ENCODE data around the gene ZNF878.

GRCh38 chr19:12055784-12056183 is 3.0 kb upstream of the ZNF878 start:
- TF ChIP-seq, protein P1, sequence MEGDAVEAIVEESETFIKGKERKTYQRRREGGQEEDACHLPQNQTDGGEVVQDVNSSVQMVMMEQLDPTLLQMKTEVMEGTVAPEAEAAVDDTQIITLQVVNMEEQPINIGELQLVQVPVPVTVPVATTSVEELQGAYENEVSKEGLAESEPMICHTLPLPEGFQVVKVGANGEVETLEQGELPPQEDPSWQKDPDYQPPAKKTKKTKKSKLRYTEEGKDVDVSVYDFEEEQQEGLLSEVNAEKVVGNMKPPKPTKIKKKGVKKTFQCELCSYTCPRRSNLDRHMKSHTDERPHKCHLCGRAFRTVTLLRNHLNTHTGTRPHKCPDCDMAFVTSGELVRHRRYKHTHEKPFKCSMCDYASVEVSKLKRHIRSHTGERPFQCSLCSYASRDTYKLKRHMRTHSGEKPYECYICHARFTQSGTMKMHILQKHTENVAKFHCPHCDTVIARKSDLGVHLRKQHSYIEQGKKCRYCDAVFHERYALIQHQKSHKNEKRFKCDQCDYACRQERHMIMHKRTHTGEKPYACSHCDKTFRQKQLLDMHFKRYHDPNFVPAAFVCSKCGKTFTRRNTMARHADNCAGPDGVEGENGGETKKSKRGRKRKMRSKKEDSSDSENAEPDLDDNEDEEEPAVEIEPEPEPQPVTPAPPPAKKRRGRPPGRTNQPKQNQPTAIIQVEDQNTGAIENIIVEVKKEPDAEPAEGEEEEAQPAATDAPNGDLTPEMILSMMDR (IDR thresholded peaks at IDR 0.05), result no peak
- TF ChIP-seq POLR2A (IDR thresholded peaks at IDR 0.05) (no peak), EP300 (IDR thresholded peaks at IDR 0.05; ENCODE audit: low read depth) (no peak), POLR2AphosphoS5 (IDR thresholded peaks at IDR 0.05) (no peak)
